ENCODE measurements around the gene SEMA7A. TPM values are rescaled to one million over a fixed set of nuclear protein-coding genes. Genes with fewer than 3 reads are reported as not detected.

Gene SEMA7A
- total and polyA plus RNA-seq, 2 of the 4 experiments (the other 2 are of a cell fraction): 30.5 to 87.3 TPM

- H3K4me1 ChIP-seq (ENCODE audit: control insufficient read depth, insufficient read depth, low read length): peaks cover 44% of the 10 kb centered on the region
- peak overlapping the region; percentile 76 for H2BK120ac ChIP-seq (ENCODE audit: low read depth, low read length)
- no peaks in the 10 kb centered on the region for H3K27me3 ChIP-seq (ENCODE audit: control insufficient read depth, insufficient read depth, low read length)
- ChIA-PET POLR2A (ENCODE audit: unreplicated experiment) (no interaction called here), CTCF (no interaction called here)
- peak overlapping the region; percentile 73; the same call in 1 of the 3 replicates for H2BK15ac ChIP-seq (ENCODE audit: low read depth, low read length)
- no peak overlapping the region; the same call in 1 of the 2 replicates for H3K27ac ChIP-seq (ENCODE audit: insufficient read depth, low read length)
- H4K8ac ChIP-seq (ENCODE audit: low read depth in 2 of 2, low read length in 2 of 2): peak overlapping the region; percentile 76 to 89; a peak in 3 of 4 replicates
- in situ Hi-C loops (cut with MboI; ENCODE audit: low sequenced_read_pairs) (no loop called here), dilution Hi-C loops (cut with HindIII; ENCODE audit: low sequenced_read_pairs, unreplicated experiment) (no loop called here), intact Hi-C loops (cut with micrococcal nuclease) (no loop called here)
- peak overlapping the region; percentile 93 for H2BK5ac ChIP-seq (ENCODE audit: low read depth, low read length, poor library complexity, severe bottlenecking)
- H3K79me1 ChIP-seq (ENCODE audit: low read depth in 1 of 2, low read length in 2 of 2): peaks cover 0 to 30% of the 10 kb centered on the region in 2 experiments; a peak in 3 of 4 replicates
- peak overlapping the region; percentile 96 for H3K4ac ChIP-seq (ENCODE audit: low read depth, low read length)
- H4K20me1 ChIP-seq (ENCODE audit: insufficient read depth, low read length): no peaks in the 10 kb centered on the region
- H3K36me3 ChIP-seq (ENCODE audit: control insufficient read depth, insufficient read depth, low read length): no peaks in the 10 kb centered on the region
- peak overlapping the region; percentile 93 for H2BK20ac ChIP-seq (ENCODE audit: low read depth, low read length)
- H4K91ac ChIP-seq (ENCODE audit: insufficient read depth, low read depth, low read length): peak overlapping the region; percentile 84
- H3K14ac ChIP-seq (replicated peaks; ENCODE audit: low read depth, low read length): peak overlapping the region; percentile 85
- WGBS, 2 experiments (ENCODE audit: extremely low coverage in 2 of 2, insufficient read length in 1 of 2): 93% methylated on average over 12 of the region's 17 CpGs; no CpG with 5 or more reads in 1 of the 2 experiments
- peak overlapping the region; percentile 87; the same call in 1 of the 2 replicates for H4K5ac ChIP-seq (ENCODE audit: low read depth, low read length)
- H3K9me1 ChIP-seq (ENCODE audit: insufficient read depth, low read length): peaks cover 47% of the 10 kb centered on the region
- TF ChIP-seq POLR2A (IDR thresholded peaks at IDR 0.05; ENCODE audit: low read depth, low read length): 0 out of 2 replicates have a peak, but pooled peaks have one; percentile 1
- no peak for TF ChIP-seq RFX5 (IDR thresholded peaks at IDR 0.05; ENCODE audit: low read depth, low read length)
- peak; percentile 42; the same call in 1 of the 2 replicates for TF ChIP-seq MAFK (IDR thresholded peaks at IDR 0.05; ENCODE audit: low read depth, low read length)
- H3K9me3 ChIP-seq (ENCODE audit: control insufficient read depth, insufficient read depth, low read length): no peaks in the 10 kb centered on the region
- H3K18ac ChIP-seq (ENCODE audit: low read depth, low read length): peak overlapping the region; percentile 34; the same call in 1 of the 2 replicates
- no peak overlapping the region for H3K4me3 ChIP-seq (ENCODE audit: insufficient read depth, low read depth, low read length)
- no peak overlapping the region for H3K56ac ChIP-seq (ENCODE audit: extremely low read depth, insufficient read depth, low read length)
- H3K4me2 ChIP-seq (ENCODE audit: low read depth, low read length): no peak overlapping the region
- H3K23ac ChIP-seq (ENCODE audit: low read depth, low read length): peak overlapping the region; percentile 75; the same call in 1 of the 2 replicates
- peak overlapping the region; percentile 93 for H2AK9ac ChIP-seq (replicated peaks; ENCODE audit: low read depth, low read length, poor library complexity)
- no TSS peak for BruUV-seq (replicated peaks)
- peak overlapping the region; percentile 76 for H2AFZ ChIP-seq (replicated peaks; ENCODE audit: low read length, poor library complexity)
- peak overlapping the region; percentile 92 for H2AK5ac ChIP-seq (ENCODE audit: low read depth, low read length)
- DNase-seq: no peak
- no peak; the same call in 1 of the 2 replicates for ATAC-seq (ENCODE audit: low read depth)
- H3K9ac ChIP-seq (ENCODE audit: low read depth, low read length): no peak overlapping the region
These were observed 38.2 kb downstream of the SEMA7A start for GRCh38 chr15:74395319-74396145.
